CD8-positive, alpha-beta memory T cell (primary cell): ENCODE results near the gene ZBTB7B. TPM values are rescaled to one million over a fixed set of nuclear protein-coding genes. Genes with fewer than 3 reads are reported as not detected.
A peak's percentile ranks its signal among the peaks of the same experiment; 100 is the strongest.

Source experiments
- CTCF ChIA-PET: fragments of 350-600 bp; sonication (Branson Sonifier 250); formaldehyde crosslinking; loops from one replicate; lab custom pipeline; 2021; ENCODE audit warnings: antibody characterized with exemption; lab: Charles Lee
- POLR2A ChIA-PET: fragments of 350-600 bp; sonication (Branson Sonifier 250); formaldehyde crosslinking; loops from one replicate; lab custom pipeline; 2021; ENCODE audit warnings: antibody characterized with exemption; lab: Charles Lee
- DNase-seq, 5 donors: peaks; one replicate each; pipeline versions ENCODE4 v3.0.0 to v3.0.0-alpha.2; 2020 to 2022; ENCODE audit warnings: mixed read lengths in 1 of 5
- H3K27ac ChIP-seq: one replicate; pipeline ENCODE4 v1.7.0; 2013; ENCODE audit warnings: low read depth, mild to moderate bottlenecking, low read length, moderate library complexity
- H3K27me3 ChIP-seq: 2 replicates; pipeline ENCODE4 v1.7.0; 2013; ENCODE audit warnings: low read length, mild to moderate bottlenecking; ENCODE audit not compliant: insufficient read depth, poor library complexity, severe bottlenecking
- H3K36me3 ChIP-seq: 2 replicates; pipeline ENCODE4 v1.7.0; 2013; ENCODE audit warnings: mild to moderate bottlenecking, low read length, moderate library complexity; ENCODE audit not compliant: insufficient read depth
- H3K4me1 ChIP-seq: 2 replicates; pipeline ENCODE4 v1.7.0; 2013; ENCODE audit warnings: mild to moderate bottlenecking, low read length, moderate library complexity; ENCODE audit not compliant: insufficient read depth
- H3K4me3 ChIP-seq: 2 replicates; pipeline ENCODE4 v1.7.0; 2013; ENCODE audit warnings: mild to moderate bottlenecking, low read length
- H3K9me3 ChIP-seq: 2 replicates; pipeline ENCODE4 v1.7.0; 2013; ENCODE audit warnings: mild to moderate bottlenecking, low read length
- H3K27ac Mint-ChIP-seq, 8 donors: one replicate each; pipeline ENCODE4 v1.8.0; 2020 to 2021; ENCODE audit warnings: mixed read lengths in 8 of 8, mild to moderate bottlenecking in 6 of 8, inconsistent platforms in 3 of 8, moderate library complexity in 3 of 8
- H3K27me3 Mint-ChIP-seq, 2 donors: one replicate each; pipeline ENCODE4 v1.8.0; 2020 to 2021; ENCODE audit warnings: mixed read lengths in 2 of 2, mild to moderate bottlenecking in 1 of 2, moderate library complexity in 1 of 2
- H3K36me3 Mint-ChIP-seq, 3 donors: one replicate each; pipeline ENCODE4 v1.8.0; 2020 to 2021; ENCODE audit warnings: mixed read lengths in 3 of 3, inconsistent platforms in 1 of 3, mild to moderate bottlenecking in 1 of 3
- H3K4me1 Mint-ChIP-seq, 3 donors: one replicate each; pipeline ENCODE4 v1.8.0; 2020 to 2021; ENCODE audit warnings: mixed read lengths in 3 of 3, inconsistent platforms in 1 of 3, mild to moderate bottlenecking in 1 of 3
- H3K4me3 Mint-ChIP-seq, 7 donors: one replicate each; pipeline ENCODE4 v1.8.0; 2020 to 2021; ENCODE audit warnings: mixed read lengths in 7 of 7, mild to moderate bottlenecking in 6 of 7, moderate library complexity in 4 of 7, inconsistent platforms in 2 of 7
- H3K9me3 Mint-ChIP-seq, 5 donors: one replicate each; pipeline ENCODE4 v1.8.0; 2020 to 2022; ENCODE audit warnings: mixed read lengths in 5 of 5, mild to moderate bottlenecking in 3 of 5, moderate library complexity in 2 of 5, inconsistent platforms in 1 of 5
- polyA plus RNA-seq: library from polyadenylated mRNA; unstranded; fragments of 300-500 nt; fragmentation: Illumina TruSeq; gene quantifications from one replicate; pipeline ENCODE4 v1.2.3, GENCODE V29; 2021
- total RNA-seq, 2 experiments: library from RNA; stranded (reverse); gene quantifications; one replicate each; pipeline ENCODE4 v1.2.3, GENCODE V29; 2021

ZBTB7B gene
- total and polyA plus RNA-seq, 3 experiments from 2014 or later = 3.3 to 34.7 (median 33.2) TPM

DNA sequence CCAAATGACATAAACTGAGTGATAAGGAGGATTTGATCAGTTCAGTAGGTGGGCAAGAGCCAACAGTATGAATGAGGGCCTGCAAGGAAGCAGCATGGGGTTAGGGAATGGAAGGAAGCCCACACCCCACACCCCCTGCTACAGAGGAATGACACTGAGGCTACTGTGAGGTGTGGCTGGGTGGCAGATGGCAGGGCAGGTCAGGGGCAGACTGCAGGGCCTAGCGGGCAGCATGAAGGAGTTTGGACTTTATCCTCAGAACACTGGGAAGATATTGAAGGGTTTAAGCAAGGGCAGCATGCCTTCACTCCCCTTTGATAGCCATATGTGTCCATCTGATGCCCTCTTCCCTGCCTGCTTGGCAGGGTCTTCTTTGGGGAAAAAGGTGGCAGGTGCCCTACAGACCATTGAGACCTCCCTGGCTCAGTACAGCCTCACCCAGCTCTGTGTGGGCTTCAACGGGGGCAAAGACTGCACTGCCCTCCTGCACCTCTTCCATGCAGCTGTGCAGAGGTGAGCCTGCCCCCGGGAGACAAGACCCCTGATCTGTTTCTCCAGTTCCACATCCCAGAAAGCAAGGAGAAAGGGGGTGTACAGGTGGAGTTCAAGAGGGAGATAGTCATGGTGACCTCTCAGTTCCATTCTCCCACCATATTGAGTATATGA, 13.3 kb upstream of the ZBTB7B start:
- Histone ChIP-seq H3K9me3 (no peaks in the 10 kb centered on the region), H3K27me3 (no peaks in the 10 kb centered on the region), H3K36me3 (peaks cover 25% of the 10 kb centered on the region), H3K27ac (no peak overlapping the region), H3K4me3 (no peak overlapping the region), H3K4me1 (peaks cover 4% of the 10 kb centered on the region)
- H3K4me1 Mint-ChIP-seq = peaks cover 9 to 23% (median 14%) of the 10 kb centered on the region in 3 donors
- no peak for DNase-seq
- H3K36me3 Mint-ChIP-seq = peaks cover 4 to 52% (median 5%) of the 10 kb centered on the region in 3 donors
- ChIA-PET POLR2A (no interaction called here), CTCF (interaction anchor here (1.0 to 8.4 kb wide), 3 partner anchors 9 to 28 kb away, joined by 3 to 74 read pairs (median 22); partner anchors contain the start of gene ZBTB7B)
- H3K27ac Mint-ChIP-seq = peak overlapping the region in 3 of 8 donors; percentile 19 to 72 (median 36)
- H3K27me3 Mint-ChIP-seq = no peaks in the 10 kb centered on the region
- no peaks in the 10 kb centered on the region for H3K9me3 Mint-ChIP-seq
- H3K4me3 Mint-ChIP-seq = no peak overlapping the region

DNA sequence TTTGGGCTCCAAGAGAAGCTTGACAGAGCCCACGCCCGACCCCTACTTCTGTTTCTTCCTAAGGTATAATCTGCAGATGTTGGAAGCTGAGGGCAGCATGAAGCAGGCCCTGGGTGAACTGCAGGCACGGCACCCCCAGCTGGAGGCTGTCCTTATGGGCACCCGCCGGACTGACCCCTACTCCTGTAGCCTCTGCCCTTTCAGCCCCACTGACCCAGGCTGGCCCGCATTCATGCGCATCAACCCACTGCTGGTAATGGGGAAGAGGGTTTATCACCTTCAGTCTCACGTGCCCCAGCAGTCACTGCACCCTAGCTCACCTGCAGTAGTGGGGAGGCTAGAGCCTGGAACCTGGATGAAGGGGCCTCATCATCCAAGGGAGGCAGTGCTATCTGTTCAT, 12.3 kb upstream of the ZBTB7B start:
- H3K4me1 ChIP-seq = peaks cover 4% of the 10 kb centered on the region
- H3K4me3 ChIP-seq = no peak overlapping the region
- H3K36me3 ChIP-seq = peaks cover 25% of the 10 kb centered on the region
- no peaks in the 10 kb centered on the region for H3K9me3 ChIP-seq
- Mint-ChIP-seq H3K4me1 (peaks cover 9 to 23% (median 14%) of the 10 kb centered on the region in 3 donors), H3K9me3 (no peaks in the 10 kb centered on the region), H3K27ac (no peak overlapping the region), H3K36me3 (peaks cover 4 to 50% (median 5%) of the 10 kb centered on the region in 3 donors), H3K27me3 (no peaks in the 10 kb centered on the region), H3K4me3 (no peak overlapping the region)
- peak in 1 of 5 donors; percentile 18 for DNase-seq
- H3K27ac ChIP-seq = no peak overlapping the region
- H3K27me3 ChIP-seq = no peaks in the 10 kb centered on the region
- CTCF ChIA-PET = no interaction called here
- POLR2A ChIA-PET = no interaction called here

DNA sequence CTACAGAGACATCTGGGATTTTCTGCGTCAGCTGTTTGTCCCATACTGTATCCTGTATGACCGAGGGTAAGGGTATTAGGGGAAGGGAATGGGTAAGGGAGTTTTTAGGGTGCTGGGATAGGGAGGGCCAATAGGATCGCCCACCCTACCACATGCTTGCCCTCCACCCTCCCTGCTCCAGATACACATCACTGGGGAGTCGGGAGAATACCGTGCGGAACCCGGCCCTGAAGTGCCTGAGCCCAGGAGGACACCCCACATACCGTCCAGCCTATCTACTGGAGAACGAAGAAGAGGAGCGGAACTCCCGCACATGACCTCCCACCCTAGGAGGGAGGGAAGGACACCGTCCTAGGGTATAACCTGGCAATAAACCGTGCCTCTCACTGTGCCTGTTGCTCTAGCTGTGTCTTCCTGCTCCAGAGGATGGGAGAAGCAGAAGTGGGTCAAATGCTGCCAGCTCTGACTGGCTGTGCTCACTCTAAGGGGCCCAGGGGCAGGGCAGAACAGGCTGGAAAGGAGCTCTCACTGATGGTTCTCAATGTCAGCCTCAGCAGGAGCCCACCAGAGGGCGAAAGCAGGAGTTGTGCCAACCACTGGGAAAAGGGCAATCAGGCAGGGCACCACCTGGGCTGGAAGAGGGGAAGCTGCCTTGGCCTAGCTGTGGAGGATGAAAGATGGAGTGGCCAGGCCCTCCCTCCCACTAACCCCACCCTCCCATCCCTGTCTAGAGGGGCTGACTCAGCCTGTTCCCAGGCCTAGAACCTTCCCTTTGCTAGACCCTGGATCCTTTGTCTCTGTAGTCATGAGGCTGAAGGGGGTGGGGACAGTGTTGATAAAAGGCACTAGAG, 9.7 kb upstream of the ZBTB7B start:
- Mint-ChIP-seq H3K9me3 (no peaks in the 10 kb centered on the region), H3K4me1 (peaks cover 13 to 24% (median 19%) of the 10 kb centered on the region in 3 donors), H3K27ac (no peak overlapping the region), H3K4me3 (no peak overlapping the region), H3K36me3 (peaks cover 4 to 41% (median 5%) of the 10 kb centered on the region in 3 donors), H3K27me3 (no peaks in the 10 kb centered on the region)
- ChIA-PET CTCF (interaction anchor here (0.5 to 13.6 kb wide), 4 partner anchors 12 to 68 kb away, joined by 3 to 207 read pairs (median 3); no protein-coding TSS in a partner anchor), POLR2A (interaction anchor here (0.5 to 2.3 kb wide), 2 partner anchors 9 to 12 kb away, joined by 4 to 7 read pairs; partner anchors contain the start of gene FLAD1)
- H3K27me3 ChIP-seq = no peaks in the 10 kb centered on the region
- peak in 1 of 5 donors; percentile 35 for DNase-seq
- peaks cover 8% of the 10 kb centered on the region for H3K4me1 ChIP-seq
- no peak overlapping the region for H3K27ac ChIP-seq
- H3K9me3 ChIP-seq = no peaks in the 10 kb centered on the region
- H3K4me3 ChIP-seq = no peak overlapping the region
- peaks cover 19% of the 10 kb centered on the region for H3K36me3 ChIP-seq

DNA sequence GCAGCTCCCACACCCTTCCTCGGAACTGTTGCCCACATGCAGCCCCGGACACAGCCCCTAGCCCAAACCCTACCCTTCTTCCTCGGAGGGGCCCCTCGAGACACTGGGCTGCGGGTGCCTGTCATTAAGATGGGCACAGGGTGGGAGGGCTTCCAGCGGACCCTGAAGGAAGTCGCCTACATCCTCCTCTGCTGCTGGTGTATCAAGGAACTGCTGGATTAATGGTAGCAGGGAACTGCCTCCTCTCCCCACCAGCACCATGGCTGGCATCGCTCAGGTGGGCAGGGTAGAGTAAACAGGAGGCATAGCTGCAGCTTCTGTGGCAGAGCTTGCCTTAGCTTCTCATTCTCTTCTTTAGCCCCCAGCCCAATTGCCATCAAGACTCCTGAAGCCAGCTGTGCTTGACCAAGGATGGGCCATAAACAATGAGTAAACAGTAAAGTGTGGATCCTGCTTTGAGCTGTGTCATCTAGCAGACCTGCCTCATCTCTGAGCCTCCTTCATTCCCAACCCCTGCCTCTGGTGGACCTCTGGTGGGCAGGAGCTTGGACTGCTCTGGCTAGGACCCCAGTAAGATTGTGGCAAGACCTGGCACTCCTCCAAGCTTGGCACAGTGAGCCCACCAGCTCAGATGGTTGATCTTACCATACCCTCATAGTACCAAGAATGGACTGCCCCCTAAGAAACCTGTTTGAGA, 8.9 kb upstream of the ZBTB7B start, which contains the start of gene LENEP:
Gene LENEP (plus strand): TSS at position 15 of the 697 bp plus-strand sequence. CDS start 22 bp downstream, at position 37.
- no peaks in the 10 kb centered on the region for H3K9me3 ChIP-seq
- no peak within 1 kb of the TSS for H3K4me3 ChIP-seq
- peak in 1 of 5 donors; percentile 43 for DNase-seq
- Mint-ChIP-seq H3K36me3 (peaks cover 4 to 33% (median 5%) of the 10 kb centered on the region in 3 donors), H3K9me3 (no peaks in the 10 kb centered on the region), H3K4me1 (peaks cover 16 to 24% (median 19%) of the 10 kb centered on the region in 3 donors), H3K27me3 (no peaks in the 10 kb centered on the region), H3K27ac (peak within 1 kb of the TSS in 4 of 8 donors; percentile 13 to 52 (median 36)), H3K4me3 (peak within 1 kb of the TSS in 1 of 7 donors; percentile 9)
- CTCF ChIA-PET = interaction anchor here (0.5 to 13.6 kb wide), 8 partner anchors 8 to 67 kb away, joined by 3 to 207 read pairs (median 3); partner anchors contain the start of genes FLAD1 and PMVK
- H3K27me3 ChIP-seq = no peaks in the 10 kb centered on the region
- H3K27ac ChIP-seq = peak within 1 kb of the TSS; percentile 32
- peaks cover 12% of the 10 kb centered on the region for H3K4me1 ChIP-seq
- POLR2A ChIA-PET = interaction anchor here (2.3 kb wide), 1 partner anchor 10 kb away, joined by 7 read pairs; the partner anchor contains the start of gene FLAD1
- H3K36me3 ChIP-seq = peaks cover 12% of the 10 kb centered on the region

DNA sequence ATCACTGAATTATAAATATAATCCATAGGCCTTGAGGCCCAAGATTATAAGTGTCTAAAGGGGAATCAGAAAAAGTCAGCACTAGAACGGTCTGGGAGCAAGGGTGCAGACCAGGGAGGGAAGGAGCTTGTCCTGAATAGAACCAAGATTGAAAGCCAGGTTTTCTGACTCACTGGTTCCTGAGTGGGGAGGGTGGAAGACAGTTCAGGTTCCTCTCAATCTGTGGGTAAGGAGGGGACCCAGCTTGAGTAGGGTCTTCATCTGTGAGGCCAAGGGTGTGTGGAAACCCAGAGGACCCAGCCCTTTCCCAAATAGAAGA, 8.4 kb upstream of the ZBTB7B start:
- peak in 1 of 5 donors; percentile 3 for DNase-seq
- H3K27me3 Mint-ChIP-seq = no peaks in the 10 kb centered on the region
- ChIA-PET CTCF (interaction anchor here (1.0 to 13.6 kb wide), 7 partner anchors 8 to 58 kb away, joined by 3 to 207 read pairs (median 3); partner anchors contain the start of genes FLAD1 and PMVK), POLR2A (interaction anchor here (2.3 kb wide), 1 partner anchor 10 kb away, joined by 7 read pairs; the partner anchor contains the start of gene FLAD1)
- H3K27ac ChIP-seq = peak overlapping the region; percentile 32
- H3K9me3 ChIP-seq = no peaks in the 10 kb centered on the region
- peak overlapping the region in 1 of 7 donors; percentile 9 for H3K4me3 Mint-ChIP-seq
- H3K4me1 ChIP-seq = peaks cover 16% of the 10 kb centered on the region
- H3K36me3 ChIP-seq = peaks cover 11% of the 10 kb centered on the region
- peaks cover 16 to 24% (median 19%) of the 10 kb centered on the region in 3 donors for H3K4me1 Mint-ChIP-seq
- peaks cover 0 to 28% (median under 1%) of the 10 kb centered on the region in 3 donors for H3K36me3 Mint-ChIP-seq
- H3K27me3 ChIP-seq = no peaks in the 10 kb centered on the region
- H3K9me3 Mint-ChIP-seq = no peaks in the 10 kb centered on the region
- peak overlapping the region in 3 of 8 donors; percentile 3 to 52 (median 13) for H3K27ac Mint-ChIP-seq
- no peak overlapping the region for H3K4me3 ChIP-seq

DNA sequence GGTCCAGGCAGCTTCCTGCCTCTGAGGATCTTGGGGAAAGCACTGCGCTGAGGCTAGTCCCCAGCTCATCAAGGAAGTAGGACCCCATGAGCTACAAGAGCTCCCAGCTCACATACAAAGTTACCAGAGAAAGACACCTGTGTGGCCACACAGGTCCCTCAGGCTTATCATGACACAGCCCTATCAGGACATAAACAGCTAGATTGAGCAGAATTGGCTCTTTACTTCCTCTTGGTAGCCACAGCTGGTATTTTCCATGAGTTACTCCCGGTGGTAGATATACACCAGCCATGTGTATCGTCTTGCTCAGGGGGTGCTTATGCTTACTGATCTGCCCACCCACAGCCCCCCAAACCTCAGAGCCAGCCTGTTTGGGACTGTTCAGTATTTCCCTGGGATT, 8.0 kb upstream of the ZBTB7B start:
- Histone ChIP-seq H3K36me3 (peaks cover 9% of the 10 kb centered on the region), H3K9me3 (no peaks in the 10 kb centered on the region), H3K4me3 (no peak overlapping the region), H3K27ac (peak overlapping the region; percentile 32), H3K27me3 (no peaks in the 10 kb centered on the region), H3K4me1 (peaks cover 14% of the 10 kb centered on the region)
- peak overlapping the region in 1 of 8 donors; percentile 13 for H3K27ac Mint-ChIP-seq
- peaks cover 0 to 25% (median 0%) of the 10 kb centered on the region in 3 donors for H3K36me3 Mint-ChIP-seq
- ChIA-PET POLR2A (interaction anchor here (2.3 kb wide), 1 partner anchor 11 kb away, joined by 7 read pairs; the partner anchor contains the start of gene FLAD1), CTCF (interaction anchor here (1.0 to 13.6 kb wide), 7 partner anchors 9 to 58 kb away, joined by 3 to 207 read pairs (median 3); partner anchors contain the start of genes FLAD1 and PMVK)
- H3K4me3 Mint-ChIP-seq = peak overlapping the region in 1 of 7 donors; percentile 9
- H3K4me1 Mint-ChIP-seq = peaks cover 15 to 22% (median 18%) of the 10 kb centered on the region in 3 donors
- DNase-seq = peak in 1 of 5 donors; percentile 38
- H3K9me3 Mint-ChIP-seq = no peaks in the 10 kb centered on the region
- no peaks in the 10 kb centered on the region for H3K27me3 Mint-ChIP-seq
